ENCODE measurements around the gene SPATA6.
"Not testable (repeated sequence)": the region's sequence is repeated elsewhere in the genome, so short reads cannot be mapped to it uniquely, and the experiment has no call there.

SPATA6 gene

DNA sequence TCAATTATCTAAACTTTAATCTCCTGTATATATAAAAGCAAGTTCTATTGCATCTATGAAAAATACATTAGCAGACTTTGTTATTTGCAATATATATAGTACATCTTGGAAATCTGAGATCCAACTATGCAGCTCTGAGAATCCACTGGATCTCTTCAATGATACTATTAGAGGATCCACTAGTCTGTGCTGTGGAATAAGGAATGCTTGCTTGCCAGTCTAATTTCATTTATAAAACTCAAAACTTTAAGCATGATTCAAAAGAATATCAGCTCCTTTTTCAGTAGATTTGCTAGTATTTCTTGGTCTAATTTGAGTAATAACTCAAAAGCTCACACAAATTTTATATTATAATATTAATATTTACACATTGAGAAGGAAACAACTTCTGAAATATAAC lies 115.1 kb downstream of the SPATA6 start:
- no peak for DNase-seq (ENCODE audit: low read depth in 3 of 3)

DNA sequence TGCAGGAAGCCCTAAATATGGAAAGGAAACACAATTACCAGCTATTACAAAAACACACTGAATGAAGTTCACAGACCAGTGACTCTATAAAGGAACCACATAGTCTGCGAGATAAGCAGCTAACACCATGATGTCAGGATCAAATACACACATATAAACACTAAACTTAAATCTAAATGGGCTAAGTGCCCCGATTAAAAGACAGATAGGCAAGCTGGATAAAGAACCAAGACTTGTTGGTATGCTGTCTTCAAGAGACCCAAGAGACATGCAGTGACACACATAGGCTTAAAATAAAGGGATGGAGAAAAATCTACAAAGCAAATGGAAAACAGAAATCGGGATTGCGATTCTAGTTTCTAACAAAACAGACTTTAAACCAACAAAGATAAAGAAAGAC lies 127.6 kb downstream of the SPATA6 start:
- DNase-seq (ENCODE audit: low read depth in 3 of 3) = no peak

DNA sequence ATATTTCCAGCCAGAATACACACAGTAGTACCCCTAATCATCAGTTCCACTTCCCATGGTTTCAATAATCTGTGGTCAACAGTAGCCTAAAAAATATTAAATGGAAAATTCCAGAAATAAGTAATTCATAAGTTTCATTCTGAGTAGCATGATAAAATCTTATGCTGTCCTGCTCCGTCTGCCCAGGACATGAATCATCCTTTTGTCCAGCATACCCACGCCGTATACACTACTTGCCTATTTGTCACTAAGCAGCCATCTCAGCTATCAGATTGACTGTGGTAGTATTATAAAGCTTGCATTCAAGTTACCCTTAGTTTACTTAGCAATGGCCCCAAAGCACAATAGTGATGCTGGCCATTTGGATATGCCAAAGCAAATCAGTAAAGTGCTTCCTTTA lies 130.8 kb downstream of the SPATA6 start:
- DNase-seq (ENCODE audit: low read depth in 3 of 3) = no peak

DNA sequence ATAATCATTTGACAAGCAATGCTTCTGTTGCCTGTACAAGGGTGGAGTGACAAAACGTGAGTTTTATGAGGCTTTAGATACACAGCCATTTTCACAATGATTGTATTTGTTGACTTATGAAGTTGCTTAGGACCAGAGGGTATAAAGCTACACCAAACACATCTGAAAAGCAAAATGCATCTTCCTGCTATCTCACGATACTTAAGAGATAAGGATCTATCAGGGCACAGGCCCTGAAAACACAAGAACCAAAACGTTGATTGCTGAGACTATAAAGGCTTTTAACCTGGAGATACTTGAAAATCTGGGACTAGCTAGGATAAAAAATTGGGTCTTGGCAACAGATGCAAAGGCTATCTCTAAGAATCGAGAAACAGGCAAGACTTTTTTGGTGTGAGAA lies 133.7 kb downstream of the SPATA6 start:
- DNase-seq (ENCODE audit: low read depth in 3 of 3) = no peak

DNA sequence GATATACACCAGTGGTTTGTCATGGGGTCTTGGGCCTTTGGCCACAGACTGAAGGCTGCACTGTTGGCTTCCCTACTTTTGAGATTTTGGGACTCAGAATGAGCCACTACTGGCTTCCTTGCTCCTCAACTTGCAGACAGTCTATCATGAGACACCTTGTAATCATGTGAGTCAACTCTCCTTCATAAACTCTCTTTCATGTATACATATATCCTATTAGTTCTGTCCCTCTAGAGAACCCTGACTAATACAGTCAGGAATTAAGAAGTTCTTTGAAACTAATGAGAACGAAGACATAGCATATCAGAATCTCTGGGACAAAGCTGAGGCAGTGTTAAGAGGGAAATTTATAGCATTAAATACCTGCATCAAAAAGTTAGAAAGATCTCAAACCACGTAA lies 138.7 kb downstream of the SPATA6 start:
- DNase-seq (ENCODE audit: low read depth in 3 of 3) = no peak

DNA sequence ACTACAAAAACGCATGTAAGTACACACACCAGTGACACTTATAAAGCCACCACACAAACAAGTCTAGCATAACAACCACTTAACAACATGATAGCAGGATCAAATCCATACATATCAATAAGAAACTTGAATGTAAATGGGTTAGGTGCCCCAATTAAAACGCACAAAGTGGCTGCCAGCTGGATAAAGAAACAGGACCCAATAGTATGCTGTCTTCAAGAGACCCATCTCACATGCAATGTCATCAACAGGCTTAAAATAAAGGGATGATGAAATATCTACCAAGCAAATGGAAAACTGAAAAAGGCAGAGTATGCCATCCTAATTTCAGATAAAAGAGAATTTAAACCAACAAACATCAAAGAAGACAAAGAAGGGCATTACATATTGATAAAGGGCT lies 139.9 kb downstream of the SPATA6 start:
- DNase-seq (ENCODE audit: low read depth in 3 of 3) = no peak

DNA sequence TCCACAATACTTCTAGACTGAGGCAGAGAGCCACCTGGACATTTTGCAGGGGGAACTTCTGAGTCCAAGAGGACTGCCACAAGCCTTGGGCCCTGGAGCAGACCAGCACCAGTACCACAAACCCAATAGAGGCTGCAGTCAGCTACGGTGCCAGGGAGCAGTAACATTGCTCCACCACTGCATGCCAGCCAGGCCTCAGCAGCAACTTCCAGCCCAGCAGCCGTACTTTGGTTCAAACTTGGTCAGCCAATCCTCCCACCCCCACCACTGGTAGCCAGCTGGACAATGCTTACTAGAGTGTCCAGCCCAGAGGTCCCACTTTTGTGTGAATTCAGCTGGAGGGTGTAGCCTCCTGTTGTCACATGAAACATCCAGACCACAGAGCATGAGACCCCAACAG lies 142.1 kb downstream of the SPATA6 start:
- no peak for DNase-seq (ENCODE audit: low read depth in 3 of 3)

DNA sequence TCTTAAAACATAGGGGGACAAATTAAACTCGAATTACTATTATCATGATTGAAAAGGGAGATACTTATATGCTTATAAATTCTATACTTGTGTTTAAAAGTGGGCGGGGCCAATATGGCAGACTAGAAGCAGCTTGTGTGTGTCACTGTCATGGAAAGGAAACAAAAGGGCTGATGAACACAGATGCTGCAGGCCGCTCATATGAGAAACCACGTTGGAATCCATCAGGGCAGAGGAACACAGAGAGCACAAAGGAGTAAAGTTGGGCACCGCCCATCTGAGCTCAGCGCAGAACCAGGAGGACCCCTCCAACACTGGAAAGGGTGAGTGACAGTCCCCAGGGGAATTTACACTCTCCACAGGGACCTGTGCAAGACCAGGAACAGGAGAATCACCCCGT lies 142.5 kb downstream of the SPATA6 start:
- DNase-seq (ENCODE audit: low read depth in 3 of 3) = no peak

DNA sequence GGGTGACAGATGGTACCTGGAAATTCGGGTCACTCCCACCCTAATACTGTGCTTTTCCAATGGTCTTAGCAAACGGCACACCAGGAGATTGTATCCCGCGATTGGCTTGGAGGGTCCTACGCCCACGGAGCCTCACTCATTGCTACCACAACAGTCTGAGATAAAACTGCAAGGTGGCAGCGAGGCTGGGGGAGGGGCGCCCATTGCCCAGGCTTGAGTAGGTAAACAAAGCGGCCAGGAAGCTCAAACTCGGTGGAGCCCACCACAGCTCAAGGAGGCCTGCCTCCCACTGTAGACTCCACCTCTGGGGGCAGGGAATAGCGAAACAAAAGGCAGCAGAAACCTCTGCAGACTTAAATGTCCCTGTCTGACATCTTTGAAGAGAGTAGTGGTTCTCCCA lies 160.2 kb downstream of the SPATA6 start:
- DNase-seq (ENCODE audit: low read depth in 3 of 3) = not testable (repeated sequence)

DNA sequence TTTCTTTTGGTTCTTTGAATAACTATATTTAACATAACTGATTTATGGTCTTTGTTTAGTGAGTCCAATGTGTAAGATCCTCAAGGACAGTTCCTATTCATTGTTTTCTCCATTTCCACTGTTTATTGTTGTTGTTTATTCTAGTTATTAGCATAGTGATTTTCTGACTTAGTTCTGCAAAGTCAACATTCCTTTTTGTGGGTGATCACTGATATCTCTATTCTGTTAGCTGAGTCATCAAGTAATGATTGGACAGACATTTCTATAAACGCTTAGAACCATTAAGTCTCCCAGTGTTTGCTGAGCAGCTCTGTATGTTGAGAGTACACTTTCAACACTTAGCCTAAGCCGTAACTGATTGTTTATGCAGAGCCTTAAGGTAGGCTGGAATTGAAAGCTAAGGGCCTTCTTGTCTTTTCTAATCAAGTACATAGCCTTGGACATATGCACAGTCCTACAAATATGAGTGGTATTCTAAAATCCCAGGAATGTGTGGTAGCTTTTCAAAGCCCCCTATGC lies 162.4 kb downstream of the SPATA6 start:
- no peak for DNase-seq (ENCODE audit: low read depth in 3 of 3)

DNA sequence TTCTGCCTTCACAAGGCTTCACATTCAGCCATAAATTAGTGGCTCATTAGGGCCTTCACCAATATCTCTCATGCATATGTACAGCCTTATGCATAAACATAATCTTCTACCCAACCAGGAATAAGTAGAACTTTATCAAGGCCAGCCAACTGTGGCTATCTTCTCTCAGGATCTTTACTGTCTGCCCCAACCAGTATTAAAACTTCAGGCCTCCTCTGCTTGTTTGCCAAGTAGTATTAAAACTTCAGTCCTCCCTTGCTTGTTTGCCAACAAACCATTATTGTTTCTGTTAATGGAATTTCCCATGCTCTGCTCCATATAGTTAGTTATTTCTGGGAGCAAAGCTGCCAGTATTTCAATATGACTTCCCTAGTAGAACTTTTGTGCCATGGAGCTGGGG lies 169.4 kb downstream of the SPATA6 start:
- no peak for DNase-seq (ENCODE audit: low read depth in 3 of 3)

DNA sequence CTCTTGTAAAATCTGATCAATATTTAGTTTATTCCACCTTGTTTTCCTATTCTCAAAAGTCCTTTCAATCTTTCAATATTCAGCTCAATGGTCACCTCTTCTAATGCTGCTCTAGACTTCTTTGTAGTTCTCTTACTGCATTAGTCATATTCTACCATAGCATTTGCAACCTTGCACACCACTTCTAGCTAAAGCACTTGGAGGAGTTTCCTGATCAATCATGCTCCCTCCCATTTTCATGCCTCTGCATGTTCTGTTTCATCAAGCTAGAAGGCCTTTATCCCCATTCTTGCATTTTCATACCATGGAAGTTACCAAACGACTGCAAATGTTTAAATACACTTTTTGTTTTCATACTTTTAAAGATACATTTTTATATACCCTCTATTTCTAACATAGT lies 177.3 kb downstream of the SPATA6 start:
- no peak for DNase-seq (ENCODE audit: low read depth in 3 of 3)

DNA sequence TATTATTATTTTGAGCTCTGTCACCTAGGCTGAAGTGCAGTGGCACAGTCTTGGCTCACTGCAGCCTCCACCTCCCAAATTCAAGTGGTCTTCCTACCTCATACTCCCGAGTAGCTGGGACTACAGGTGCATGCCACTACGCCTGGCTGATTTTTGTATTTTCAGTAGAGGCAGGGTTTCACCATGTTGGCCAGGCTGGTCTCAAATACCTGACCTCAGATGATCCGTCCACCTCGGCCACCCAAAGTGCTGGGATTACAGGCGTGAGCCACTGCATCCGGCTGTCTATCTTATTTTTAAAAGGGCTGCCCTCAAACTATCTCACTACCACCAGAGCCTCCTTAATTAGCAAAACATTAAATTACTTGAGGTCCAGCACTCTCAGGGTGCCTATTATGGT lies 177.9 kb downstream of the SPATA6 start:
- DNase-seq (ENCODE audit: low read depth in 3 of 3) = not testable (repeated sequence)

DNA sequence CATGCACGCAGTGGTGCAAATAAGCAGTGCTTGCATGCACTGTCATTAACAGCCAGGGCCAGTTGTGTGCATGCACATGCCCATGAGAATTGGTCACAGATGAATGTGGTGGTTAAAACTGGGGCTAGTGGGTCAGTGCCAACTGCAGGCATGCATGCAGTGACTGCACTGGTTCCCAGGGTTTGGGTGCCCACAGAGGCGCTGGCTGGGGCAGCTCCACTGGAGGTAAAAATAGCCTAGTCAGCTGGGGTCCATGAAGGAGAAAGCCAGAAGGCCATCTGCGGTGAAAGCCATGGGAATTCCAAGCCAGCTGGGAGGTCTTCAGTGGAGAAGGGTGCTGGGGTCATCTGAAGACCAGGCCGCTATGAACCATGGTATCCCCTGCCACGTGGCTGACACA lies 179.3 kb downstream of the SPATA6 start:
- DNase-seq (ENCODE audit: low read depth in 3 of 3) = no peak

DNA sequence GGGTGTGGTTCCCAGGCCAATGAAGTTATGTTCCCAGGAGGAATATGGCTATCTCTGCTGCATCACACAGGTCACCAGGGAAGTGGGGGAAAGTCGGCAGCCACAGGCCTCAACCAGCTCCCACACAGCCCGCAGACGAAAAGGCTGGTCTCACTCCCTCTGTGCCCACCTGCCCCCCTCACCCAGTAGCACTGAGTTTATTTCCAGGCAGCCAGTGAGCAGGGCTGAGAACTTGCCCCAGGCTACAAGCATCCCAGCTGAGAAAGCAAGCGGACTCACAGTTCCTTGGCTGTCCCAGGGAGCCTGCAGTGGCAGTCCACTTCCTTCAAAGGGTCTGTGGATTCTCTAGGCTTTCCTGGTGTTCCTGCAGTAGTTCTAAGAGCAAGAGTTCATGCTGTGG lies 180.6 kb downstream of the SPATA6 start:
- DNase-seq (ENCODE audit: low read depth in 3 of 3) = no peak

DNA sequence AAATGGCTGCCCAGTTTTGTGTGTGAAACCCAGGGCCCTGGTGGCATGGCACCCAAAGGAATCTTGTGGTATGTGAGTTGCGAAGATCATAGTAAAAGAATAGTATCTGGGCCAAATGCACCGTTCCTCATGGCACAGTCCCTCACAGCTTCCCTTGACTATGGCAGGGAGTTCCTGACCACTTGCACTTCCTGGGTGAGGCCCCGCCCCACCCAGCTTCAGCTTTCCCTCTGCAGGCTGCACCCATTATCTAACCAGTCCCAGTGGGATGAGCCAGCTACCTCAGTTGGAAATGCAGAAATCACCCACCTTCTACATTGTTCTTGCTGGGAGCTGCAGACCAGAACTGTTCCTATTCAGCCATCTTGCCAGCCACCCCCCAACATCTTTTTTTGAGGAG lies 186.5 kb downstream of the SPATA6 start:
- no peak for DNase-seq (ENCODE audit: low read depth in 3 of 3)

DNA sequence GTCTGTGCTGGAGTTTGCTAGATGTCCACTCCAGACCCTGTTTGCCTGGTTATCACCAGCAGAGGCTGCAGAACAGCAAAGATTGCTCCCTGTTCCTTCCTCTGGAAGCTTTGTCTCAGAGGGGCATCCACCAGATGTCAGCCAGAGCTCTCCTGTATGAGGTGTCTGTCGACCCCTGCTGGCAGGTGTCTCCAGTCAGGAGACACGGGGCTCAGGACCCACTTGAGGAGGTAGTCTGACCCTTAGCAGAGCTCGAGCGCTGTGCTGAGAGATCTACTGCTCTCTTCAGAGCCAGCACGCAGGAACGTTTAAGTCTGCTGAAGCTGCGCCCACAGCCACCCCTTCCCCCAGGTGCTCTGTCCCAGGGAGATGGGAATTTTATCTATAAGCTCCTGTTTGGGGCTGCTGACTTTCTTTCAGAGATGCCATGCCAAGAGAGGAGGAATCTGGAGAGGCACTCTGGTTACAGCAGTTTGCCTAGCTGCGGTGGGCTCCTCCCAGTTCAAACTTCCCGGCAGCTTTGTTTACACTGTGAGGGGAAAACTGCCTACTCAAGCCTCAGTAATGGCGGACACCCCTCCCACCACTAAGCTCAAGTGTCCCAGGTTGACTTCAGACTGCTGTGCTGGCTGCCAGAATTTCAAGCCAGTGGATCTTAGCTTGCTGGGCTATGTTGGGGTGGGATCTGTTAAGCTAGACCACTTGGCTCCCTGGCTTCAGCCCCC lies 187.1 kb downstream of the SPATA6 start:
- DNase-seq (ENCODE audit: low read depth in 3 of 3) = not testable (repeated sequence)

DNA sequence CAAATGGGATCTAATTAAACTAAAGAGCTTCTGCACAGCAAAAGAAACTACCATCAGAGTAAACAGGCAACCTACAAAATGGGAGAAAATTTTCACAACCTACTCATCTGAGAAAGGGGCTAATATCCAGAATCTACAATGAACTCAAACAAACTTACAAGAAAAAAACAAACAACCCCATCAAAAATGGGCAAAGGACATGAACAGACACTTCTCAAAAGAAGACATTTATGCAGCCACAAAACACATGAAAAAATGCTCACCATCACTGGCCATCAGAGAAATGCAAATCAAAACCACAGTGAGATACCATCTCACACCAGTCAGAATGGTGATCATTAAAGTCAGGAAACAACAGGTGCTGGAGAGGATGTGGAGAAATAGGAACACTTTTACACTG lies 189.7 kb downstream of the SPATA6 start:
- DNase-seq (ENCODE audit: low read depth in 3 of 3) = not testable (repeated sequence)

DNA sequence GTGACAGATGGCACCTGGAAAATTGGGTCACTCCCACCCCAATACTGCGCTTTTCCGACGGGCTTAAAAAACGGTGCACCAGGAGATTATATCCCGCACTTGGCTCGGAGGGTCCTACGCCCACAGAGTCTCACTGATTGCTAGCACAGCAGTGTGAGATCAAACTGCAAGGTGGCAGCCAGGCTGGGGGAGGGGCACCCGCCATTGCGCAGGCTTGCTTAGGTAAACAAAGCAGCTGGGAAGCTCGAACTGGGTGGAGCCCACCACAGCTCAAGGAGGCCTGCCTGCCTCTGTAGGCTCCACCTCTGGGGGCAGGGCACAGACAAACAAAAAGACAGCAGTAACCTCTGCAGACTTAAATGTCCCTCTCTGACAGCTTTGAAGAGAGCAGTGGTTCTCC lies 194.6 kb downstream of the SPATA6 start:
- DNase-seq (ENCODE audit: low read depth in 3 of 3) = not testable (repeated sequence)

DNA sequence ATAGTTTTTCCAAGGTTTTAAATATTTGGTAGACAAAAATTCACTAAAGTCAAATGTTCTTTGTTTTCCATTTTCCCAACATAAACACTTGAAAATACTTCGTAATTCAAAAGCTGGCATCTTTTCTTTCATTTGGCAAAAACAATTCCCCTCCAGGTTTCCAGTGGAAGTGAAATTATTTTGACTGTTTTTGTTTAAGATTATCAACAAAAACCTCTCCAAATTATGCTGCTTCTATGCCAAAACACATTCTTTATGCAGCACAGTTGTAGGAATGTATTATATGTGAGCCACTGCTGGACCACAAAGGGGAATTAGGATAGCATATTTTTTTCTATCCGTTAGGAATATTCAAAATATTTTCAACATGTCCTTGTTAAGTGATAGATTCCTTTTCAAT lies 205.4 kb downstream of the SPATA6 start:
- DNase-seq (ENCODE audit: low read depth in 3 of 3) = no peak

DNA sequence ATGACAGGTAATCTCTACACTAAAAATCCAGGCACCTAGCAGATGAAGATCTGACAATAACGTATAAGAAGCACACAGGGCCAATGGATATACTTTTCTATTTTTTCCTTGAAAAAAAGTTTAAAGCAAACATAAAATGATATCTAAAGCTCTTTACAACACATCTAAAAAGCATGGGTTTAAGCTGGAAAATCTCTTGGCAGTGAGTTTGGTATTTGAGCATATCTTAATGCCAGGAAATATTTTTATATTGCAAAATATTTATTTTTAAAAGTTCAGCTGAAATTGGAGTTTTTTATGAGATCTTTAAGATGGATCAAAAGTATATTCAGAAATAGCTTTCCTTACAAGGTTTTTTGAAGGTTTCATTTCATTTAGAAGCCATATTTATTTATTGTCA lies 209.0 kb downstream of the SPATA6 start:
- no peak for DNase-seq (ENCODE audit: low read depth in 3 of 3)

DNA sequence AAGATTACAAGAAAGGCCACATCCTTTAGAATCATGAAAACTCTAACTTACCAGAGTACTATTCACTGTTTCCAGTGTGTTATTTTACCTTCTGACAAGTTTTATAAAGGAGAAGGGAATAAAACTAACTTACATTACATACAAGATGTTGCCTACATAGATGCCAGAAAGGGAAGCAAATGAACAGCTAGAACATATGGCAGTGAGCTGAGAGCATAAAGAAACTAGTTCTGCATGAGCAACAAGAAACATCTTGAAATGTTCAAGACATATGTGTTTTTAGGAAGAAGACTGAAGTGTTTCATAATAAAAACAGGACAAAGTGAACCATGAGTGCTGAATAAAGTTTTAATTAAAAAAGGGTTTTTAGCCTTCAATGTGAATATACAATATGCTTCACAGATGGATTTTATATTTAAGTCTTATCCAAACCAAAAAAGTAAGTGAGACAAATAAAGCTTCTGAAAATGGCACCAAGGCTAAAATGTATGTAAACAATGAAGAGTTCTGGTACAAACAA lies 210.1 kb downstream of the SPATA6 start:
- no peak for DNase-seq (ENCODE audit: low read depth in 3 of 3)

DNA sequence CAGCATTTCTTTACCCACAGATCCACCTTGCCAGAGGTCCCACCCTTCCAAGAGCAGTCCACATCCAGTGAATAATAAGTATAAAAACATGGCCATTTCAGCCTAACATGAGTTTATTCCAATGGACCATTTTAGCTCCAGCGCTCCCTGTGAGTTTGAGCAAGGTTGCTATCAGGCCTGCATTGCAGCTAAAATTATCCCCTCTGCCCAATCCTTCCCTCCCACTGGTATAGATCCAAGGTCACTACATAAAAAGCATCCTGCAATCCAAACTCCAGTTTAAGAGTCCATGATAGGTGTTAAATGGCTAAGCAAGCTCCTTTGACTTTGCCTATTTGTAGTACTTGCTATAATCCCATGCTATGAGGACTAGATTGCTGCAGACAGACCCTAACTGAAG lies 213.9 kb downstream of the SPATA6 start:
- DNase-seq (ENCODE audit: low read depth in 3 of 3) = no peak

DNA sequence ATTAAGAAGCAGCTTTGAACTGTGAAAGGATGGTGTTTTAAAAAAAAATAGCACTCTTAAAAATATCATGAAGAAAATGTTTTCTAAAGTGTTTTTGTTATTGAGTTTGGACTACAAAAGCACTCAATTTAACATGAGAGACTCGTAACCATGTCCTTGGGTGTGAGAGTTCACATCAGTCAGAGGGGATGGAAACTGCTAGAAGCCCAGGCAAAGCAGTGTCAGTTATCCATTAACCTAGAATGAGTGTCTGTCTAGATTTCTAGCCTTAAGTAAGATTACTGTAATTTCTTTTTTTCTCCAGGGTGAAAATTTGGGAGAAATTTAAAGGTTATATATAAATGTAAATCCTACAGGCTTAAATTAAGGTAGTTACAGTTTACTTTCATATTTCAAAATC lies 217.8 kb downstream of the SPATA6 start:
- DNase-seq (ENCODE audit: low read depth in 3 of 3) = no peak

Data from stimulated activated CD4-positive, alpha-beta T cell treated with anti-CD3 and anti-CD28 coated beads, TNF-alpha, amount 100 ng/mL, for 4 hours (primary cell).